MM.1S (cell line): ENCODE data around the gene TPK1.

Experiments used
- DNase-seq: peaks from one replicate; pipeline ENCODE4 v3.0.0-alpha.2; 2015
- H2AFZ ChIP-seq: fragments of 300-600 bp; sonication (generic); 2 replicates; pipeline ENCODE4 v1.6.0; 2016; ENCODE audit warnings: antibody characterized with exemption, low read length
- H3F3A ChIP-seq: fragments of 300-600 bp; sonication (generic); 2 replicates; pipeline ENCODE4 v1.6.1; 2016; ENCODE audit warnings: mild to moderate bottlenecking, antibody characterized with exemption, low read length, moderate library complexity, mixed read lengths; ENCODE audit not compliant: insufficient read depth
- H3K27ac ChIP-seq: fragments of 300-600 bp; sonication (generic); 2 replicates; pipeline ENCODE4 v1.5.1; 2016; ENCODE audit warnings: mild to moderate bottlenecking, low read length
- H3K27me3 ChIP-seq: fragments of 300-600 bp; sonication (generic); replicated peaks from 2 replicates; pipeline ENCODE4 v1.6.0; 2016; ENCODE audit warnings: low read length; ENCODE audit not compliant: insufficient read depth
- H3K36me3 ChIP-seq: fragments of 300-600 bp; sonication (generic); replicated peaks from 2 replicates; pipeline ENCODE4 v1.6.1; 2016; ENCODE audit warnings: mild to moderate bottlenecking, low read length, mixed read lengths; ENCODE audit not compliant: insufficient read depth
- H3K4me1 ChIP-seq: fragments of 300-600 bp; sonication (generic); 2 replicates; pipeline ENCODE4 v1.6.1; 2016; ENCODE audit warnings: low read length, mixed read lengths
- H3K4me2 ChIP-seq: fragments of 300-600 bp; sonication (generic); 2 replicates; pipeline ENCODE4 v1.6.0; 2016; ENCODE audit warnings: low read depth, low read length
- H3K4me3 ChIP-seq: fragments of 300-600 bp; sonication (generic); 2 replicates; pipeline ENCODE4 v1.5.1; 2016; ENCODE audit warnings: low read length, mixed read lengths
- H3K79me2 ChIP-seq: fragments of 300-600 bp; sonication (generic); 2 replicates; pipeline ENCODE4 v1.6.1; 2016; ENCODE audit warnings: mixed run types, low read length, mixed read lengths
- H3K9ac ChIP-seq: fragments of 300-600 bp; sonication (generic); 2 replicates; pipeline ENCODE4 v1.6.1; 2016; ENCODE audit warnings: low read length, mixed read lengths
- H3K9me2 ChIP-seq: fragments of 300-600 bp; sonication (generic); replicated peaks from 2 replicates; pipeline ENCODE4 v1.6.1; 2016; ENCODE audit warnings: mild to moderate bottlenecking, low read length, mixed read lengths; ENCODE audit not compliant: insufficient read depth
- H3K9me3 ChIP-seq: fragments of 300-600 bp; sonication (generic); replicated peaks from 2 replicates; pipeline ENCODE4 v1.6.1; 2016; ENCODE audit warnings: mild to moderate bottlenecking, low read length, mixed read lengths; ENCODE audit not compliant: insufficient read depth
- H4K20me1 ChIP-seq: fragments of 300-600 bp; sonication (generic); 2 replicates; pipeline ENCODE4 v1.6.1; 2016; ENCODE audit warnings: mild to moderate bottlenecking, low read length, moderate library complexity, mixed read lengths; ENCODE audit not compliant: insufficient read depth
- CTCF ChIP-seq: fragments of 300-600 bp; sonication (generic); IDR thresholded peaks from 2 replicates; pipeline ENCODE4 v1.5.1; 2016; ENCODE audit warnings: antibody characterized with exemption, low read length, mixed read lengths
- EZH2 ChIP-seq: fragments of 300-600 bp; sonication (generic); optimal IDR thresholded peaks from 2 replicates; pipeline ENCODE3; 2017; ENCODE audit warnings: low read depth, mild to moderate bottlenecking, antibody characterized with exemption, low read length, mixed read lengths
- EZH2phosphoT487 ChIP-seq: fragments of 300-600 bp; sonication (generic); IDR thresholded peaks from 2 replicates; pipeline ENCODE4 v1.6.1; 2018; ENCODE audit warnings: antibody characterized with exemption, low read length

Gene TPK1

GRCh38 chr7:144821067-144821466 is 14.8 kb downstream of the TPK1 start:
- TF ChIP-seq EZH2phosphoT487 (no peak), EZH2 (no peak), CTCF (no peak)

GRCh38 chr7:144820552-144820951 is 15.3 kb downstream of the TPK1 start:
- DNase-seq = peak; percentile 59
- Histone ChIP-seq H2AFZ (peak overlapping the region; percentile 6; the same call in 1 of the 2 replicates), H3K9ac (no peak overlapping the region), H3K4me3 (no peak overlapping the region), H3K9me2 (no peaks in the 10 kb centered on the region), H3K27me3 (no peaks in the 10 kb centered on the region), H4K20me1 (no peaks in the 10 kb centered on the region), H3K36me3 (no peaks in the 10 kb centered on the region), H3K4me1 (peaks cover 33% of the 10 kb centered on the region), H3K4me2 (no peak overlapping the region), H3K9me3 (no peaks in the 10 kb centered on the region), H3F3A (no peaks in the 10 kb centered on the region), H3K27ac (no peak overlapping the region; the same call in 1 of the 2 replicates), H3K79me2 (no peaks in the 10 kb centered on the region)
- no peak for TF ChIP-seq EZH2
- no peak for TF ChIP-seq CTCF
- no peak for TF ChIP-seq EZH2phosphoT487

More at GRCh38 chr7:144821067-144821466, 14.8 kb downstream of the TPK1 start:
- DNase-seq = peak; percentile 24
- H3K79me2 ChIP-seq = no peaks in the 10 kb centered on the region
- no peak overlapping the region for H2AFZ ChIP-seq
- no peaks in the 10 kb centered on the region for H3K36me3 ChIP-seq
- H3F3A ChIP-seq = no peaks in the 10 kb centered on the region
- H3K9ac ChIP-seq = no peak overlapping the region
- H3K27me3 ChIP-seq = no peaks in the 10 kb centered on the region
- no peak overlapping the region for H3K4me2 ChIP-seq
- H3K4me1 ChIP-seq = peaks cover 33% of the 10 kb centered on the region
- H3K9me2 ChIP-seq = no peaks in the 10 kb centered on the region
- H3K9me3 ChIP-seq = no peaks in the 10 kb centered on the region
- no peak overlapping the region; the same call in 1 of the 2 replicates for H3K27ac ChIP-seq
- H3K4me3 ChIP-seq = no peak overlapping the region
- H4K20me1 ChIP-seq = no peaks in the 10 kb centered on the region

- Histone ChIP-seq H3K27me3 (no peaks in the 10 kb centered on the region), H3K4me3 (no peak overlapping the region), H3K9me2 (no peaks in the 10 kb centered on the region), H3F3A (no peaks in the 10 kb centered on the region), H3K9ac (no peak overlapping the region), H3K9me3 (no peaks in the 10 kb centered on the region), H3K79me2 (no peaks in the 10 kb centered on the region), H3K4me1 (peaks cover 33% of the 10 kb centered on the region), H2AFZ (no peak overlapping the region), H3K36me3 (no peaks in the 10 kb centered on the region), H3K27ac (no peak overlapping the region), H4K20me1 (no peaks in the 10 kb centered on the region), H3K4me2 (no peak overlapping the region)
- TF ChIP-seq EZH2 (no peak), EZH2phosphoT487 (no peak), CTCF (no peak)
- DNase-seq = no peak
These were observed 16.3 kb downstream of the TPK1 start for GRCh38 chr7:144819566-144819965.
